GM20000 (cell line): ENCODE data around the gene MAP3K5.
"Not testable (repeated sequence)": the region's sequence is repeated elsewhere in the genome, so short reads cannot be mapped to it uniquely, and the experiment has no call there.

Source experiments
- DNase-seq: peaks from one replicate; pipeline ENCODE4 v3.0.0; 2012; ENCODE audit warnings: low spot score
- TF ChIP-seq, protein P1 (sequence below): IDR thresholded peaks from 2 replicates; pipeline ENCODE4 v1.5.1; 2012; ENCODE audit warnings: mild to moderate bottlenecking, control low read depth; ENCODE audit errors: extremely low read depth, missing control alignments

Gene MAP3K5

DNA sequence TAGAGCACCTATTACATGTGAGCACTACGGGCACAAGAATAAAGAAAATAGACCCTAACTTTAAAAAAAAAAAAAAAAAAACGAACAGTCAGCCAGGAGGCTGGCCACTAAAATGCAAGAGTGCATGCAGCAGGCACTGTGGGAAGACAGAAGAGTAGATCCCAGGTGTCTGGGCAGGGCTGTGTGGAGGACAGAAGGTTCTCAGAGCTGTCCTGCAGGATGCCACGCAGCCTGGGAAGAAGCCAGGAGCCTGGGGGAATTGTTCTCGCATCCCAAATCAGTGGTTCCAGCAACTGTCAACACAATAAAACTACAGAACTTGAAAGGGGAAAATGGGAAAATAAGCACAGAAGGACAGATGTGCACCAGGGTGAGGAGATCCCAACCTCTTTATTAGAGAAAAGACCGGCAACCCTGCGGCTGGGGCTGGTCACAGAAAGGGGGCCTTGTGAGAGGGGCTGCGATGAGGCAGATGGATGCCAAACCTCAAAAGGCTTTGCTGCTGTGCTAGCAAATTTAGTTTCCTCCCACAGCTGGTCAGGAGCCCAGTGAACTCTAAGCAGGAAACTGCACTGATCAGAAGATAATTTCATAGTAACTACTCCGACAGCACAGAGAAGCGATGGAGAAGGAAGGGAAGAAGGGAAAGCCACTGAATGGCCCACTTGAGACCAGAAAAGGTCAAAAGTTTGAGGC is 30.9 kb downstream of the MAP3K5 start:
- DNase-seq = no peak
- TF ChIP-seq, protein P1, sequence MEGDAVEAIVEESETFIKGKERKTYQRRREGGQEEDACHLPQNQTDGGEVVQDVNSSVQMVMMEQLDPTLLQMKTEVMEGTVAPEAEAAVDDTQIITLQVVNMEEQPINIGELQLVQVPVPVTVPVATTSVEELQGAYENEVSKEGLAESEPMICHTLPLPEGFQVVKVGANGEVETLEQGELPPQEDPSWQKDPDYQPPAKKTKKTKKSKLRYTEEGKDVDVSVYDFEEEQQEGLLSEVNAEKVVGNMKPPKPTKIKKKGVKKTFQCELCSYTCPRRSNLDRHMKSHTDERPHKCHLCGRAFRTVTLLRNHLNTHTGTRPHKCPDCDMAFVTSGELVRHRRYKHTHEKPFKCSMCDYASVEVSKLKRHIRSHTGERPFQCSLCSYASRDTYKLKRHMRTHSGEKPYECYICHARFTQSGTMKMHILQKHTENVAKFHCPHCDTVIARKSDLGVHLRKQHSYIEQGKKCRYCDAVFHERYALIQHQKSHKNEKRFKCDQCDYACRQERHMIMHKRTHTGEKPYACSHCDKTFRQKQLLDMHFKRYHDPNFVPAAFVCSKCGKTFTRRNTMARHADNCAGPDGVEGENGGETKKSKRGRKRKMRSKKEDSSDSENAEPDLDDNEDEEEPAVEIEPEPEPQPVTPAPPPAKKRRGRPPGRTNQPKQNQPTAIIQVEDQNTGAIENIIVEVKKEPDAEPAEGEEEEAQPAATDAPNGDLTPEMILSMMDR = no peak

DNA sequence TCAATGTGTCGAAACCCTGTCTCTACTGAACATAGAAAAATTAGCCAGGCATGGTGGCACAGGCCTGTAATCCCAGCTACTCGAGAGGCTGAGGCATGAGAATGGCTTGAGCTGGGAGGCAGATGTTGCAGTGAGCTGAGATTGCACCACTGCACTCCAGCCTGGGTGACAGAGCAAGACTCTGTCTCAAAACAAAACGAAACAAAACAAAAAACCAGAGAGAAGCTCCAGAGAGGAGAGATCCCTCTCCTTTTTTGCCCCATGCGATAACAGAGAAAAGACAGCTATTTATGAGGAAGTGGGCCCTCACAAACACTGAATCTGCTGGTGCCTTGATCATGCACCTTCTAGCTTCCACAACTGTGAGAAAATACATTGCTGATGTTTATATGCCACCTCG is 31.5 kb downstream of the MAP3K5 start:
- DNase-seq = not testable (repeated sequence)

DNA sequence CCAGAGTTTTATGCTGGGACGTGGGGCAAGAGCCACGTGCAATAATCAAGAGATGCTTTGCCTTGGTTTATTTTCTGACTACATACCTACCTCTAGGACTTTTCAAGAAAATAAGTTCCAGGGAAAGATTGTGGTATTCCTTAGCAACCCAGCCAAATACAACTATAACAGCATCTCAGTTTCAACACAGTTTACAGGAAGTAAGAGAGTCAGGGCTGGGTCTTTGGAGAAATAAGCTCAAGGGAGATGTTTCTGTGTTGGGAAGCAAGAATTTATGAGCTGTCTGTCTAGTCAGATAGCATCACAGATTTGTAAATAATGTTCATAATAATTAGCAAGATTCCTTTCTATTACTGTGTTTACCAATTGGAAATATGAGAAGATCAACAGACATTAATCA is 35.1 kb downstream of the MAP3K5 start:
- TF ChIP-seq, protein P1 = no peak
- DNase-seq = no peak

DNA sequence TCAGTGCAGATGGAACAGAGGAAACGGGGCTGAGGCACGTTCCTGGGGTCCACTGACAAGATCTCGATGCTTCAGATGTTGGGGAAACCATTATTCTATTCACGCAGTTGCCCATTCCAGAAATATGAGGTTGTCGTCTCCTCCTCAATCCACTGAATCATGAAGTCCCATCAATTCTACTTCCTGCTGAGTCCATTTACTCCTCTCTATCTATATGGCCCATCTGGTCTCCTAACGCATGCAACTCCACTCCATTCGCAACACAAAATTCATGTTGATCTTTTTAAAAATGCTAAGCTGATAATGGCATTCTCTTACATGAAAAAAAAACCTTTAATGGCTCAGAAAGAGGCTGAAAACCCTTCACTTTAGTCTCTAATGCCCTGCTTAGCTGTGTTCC is 37.5 kb downstream of the MAP3K5 start:
- TF ChIP-seq, protein P1 = no peak
- no peak for DNase-seq

DNA sequence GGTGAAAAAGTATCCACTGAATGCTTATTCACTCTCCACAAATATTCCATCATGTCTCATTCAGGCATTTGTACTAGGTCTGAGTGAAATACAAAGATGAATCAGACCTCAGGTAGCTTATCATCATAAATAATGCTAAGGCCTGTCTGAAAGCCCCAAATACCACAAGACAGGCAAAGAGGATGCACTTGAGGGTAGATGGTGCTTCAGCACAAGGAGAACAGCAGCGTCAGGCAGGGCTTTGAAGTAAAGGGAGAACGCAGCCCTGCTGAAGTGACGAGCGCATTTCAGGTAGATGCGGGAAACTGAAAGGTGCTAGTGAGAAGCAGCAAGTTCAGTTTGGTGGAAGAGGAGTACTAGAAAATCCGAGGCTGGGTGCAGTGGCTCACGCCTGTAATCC is 38.7 kb downstream of the MAP3K5 start:
- no peak for DNase-seq

DNA sequence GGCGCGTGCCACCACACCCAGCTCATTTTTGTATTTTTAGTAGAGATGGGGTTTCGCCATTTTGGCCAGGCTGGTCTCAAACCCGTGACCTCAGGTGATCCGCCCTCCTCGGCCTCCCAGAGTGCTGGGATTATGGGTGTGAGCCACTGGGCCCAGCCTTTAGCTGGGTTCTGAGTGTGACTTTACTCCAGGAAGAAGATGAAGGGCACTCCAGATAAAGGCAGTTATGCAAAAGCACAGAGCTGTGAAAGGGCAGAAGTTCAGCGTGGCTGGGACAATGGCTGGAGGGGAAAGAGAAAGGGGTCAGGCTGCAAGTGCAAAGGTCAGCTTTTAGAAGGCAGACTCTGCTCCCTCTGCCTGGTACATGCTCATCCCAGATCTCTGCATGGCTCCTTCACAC is 39.7 kb downstream of the MAP3K5 start:
- no peak for DNase-seq
- TF ChIP-seq, protein P1 = no peak

More for the DNA sequence above, 38.7 kb downstream of the MAP3K5 start:
- TF ChIP-seq, protein P1 = no peak

DNA sequence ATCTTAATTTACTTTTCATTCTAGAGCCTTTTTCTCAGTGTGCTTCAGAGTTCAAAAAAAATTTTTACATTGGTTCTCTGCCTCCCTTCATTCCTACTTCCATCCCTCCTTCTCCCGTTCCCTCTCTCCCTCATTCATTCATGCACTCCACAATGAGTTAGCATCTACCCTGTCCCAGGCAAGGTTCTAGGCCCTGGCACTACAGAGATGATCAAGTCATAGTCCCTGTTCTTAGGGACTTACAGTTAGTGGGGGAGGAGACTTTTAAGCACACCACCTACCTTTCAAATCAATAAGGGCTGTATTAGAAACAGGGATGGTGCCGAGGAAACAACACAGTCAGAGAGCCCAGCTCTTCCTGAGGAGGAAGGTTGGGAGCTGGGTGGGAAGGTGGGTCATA is 40.3 kb downstream of the MAP3K5 start:
- no peak for DNase-seq
- TF ChIP-seq, protein P1 = no peak

DNA sequence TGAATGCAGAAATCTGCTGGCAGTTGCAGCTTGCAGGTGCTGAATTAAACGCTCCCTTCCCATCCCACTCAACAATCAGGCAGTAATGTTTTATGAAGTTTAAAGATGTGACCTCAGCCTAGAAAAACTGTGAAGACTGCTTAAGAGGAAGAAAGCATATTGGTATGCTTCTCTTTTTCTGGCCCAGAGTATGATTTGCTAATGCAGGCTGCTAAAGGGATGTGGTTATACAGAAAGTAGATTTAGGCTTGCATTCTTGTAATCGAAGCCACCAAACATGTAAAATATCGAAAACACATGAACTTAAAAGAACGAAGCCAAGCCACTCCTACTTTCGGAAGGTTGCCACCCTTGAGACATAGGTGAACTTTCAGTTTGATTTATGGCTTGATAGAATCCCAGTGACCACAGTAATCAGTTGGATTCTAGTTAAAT is 40.7 kb downstream of the MAP3K5 start:
- TF ChIP-seq, protein P1 = no peak
- peak; percentile 51 for DNase-seq
